Omental fat pad (tissue), 4 donors: ENCODE results near the gene ANO3. TPM values are rescaled to one million over a fixed set of nuclear protein-coding genes. Genes with fewer than 3 reads are reported as not detected.

Source experiments
- ATAC-seq: fragments of 150-250 bp; one replicate; pipeline ENCODE4 v1.9.1; 2016; ENCODE audit warnings: mild to moderate bottlenecking, moderate library complexity; ENCODE audit not compliant: low FRiP score
- DNase-seq: peaks from one replicate; pipeline ENCODE4 v3.0.0-alpha.2; 2019; ENCODE audit warnings: low spot score
- CTCF ChIP-seq, 3 donors: fragments of 450-650 bp; IDR thresholded peaks; one replicate each; pipeline ENCODE4 v1.5.1; 2016 to 2017; ENCODE audit warnings: antibody characterized with exemption in 3 of 3, mild to moderate bottlenecking in 3 of 3, moderate library complexity in 2 of 3
- total RNA-seq, 4 donors: library from RNA; depleted of rRNA; stranded (reverse); fragments of >200 nt; gene quantifications; one replicate each; pipeline ENCODE4 v1.1.0, GENCODE V29; 2016

ANO3 gene
- total RNA-seq, 4 donors from 2014 or later, result 0.56 to 4.1 (median 1.6) TPM

- DNase-seq (no peak), ATAC-seq (no peak)
- TF ChIP-seq CTCF (IDR thresholded peaks at IDR 0.05), result no peak
Measured at GRCh38 chr11:26512196-26512595, 180.3 kb downstream of the ANO3 start.

GRCh38 chr11:26519469-26519868 is 187.5 kb downstream of the ANO3 start:
- TF ChIP-seq CTCF (IDR thresholded peaks at IDR 0.05), result no peak
- no peak for ATAC-seq

GRCh38 chr11:26522912-26523610 is 191.1 kb downstream of the ANO3 start:
- TF ChIP-seq CTCF (IDR thresholded peaks at IDR 0.05), result no peak
- ATAC-seq (no peak), DNase-seq (no peak)

More at GRCh38 chr11:26519469-26519868, 187.5 kb downstream of the ANO3 start:
- DNase-seq, result no peak

- ATAC-seq, result no peak
- no peak for DNase-seq
- no peak for TF ChIP-seq CTCF (IDR thresholded peaks at IDR 0.05)
Measured at GRCh38 chr11:26527685-26528084, 195.8 kb downstream of the ANO3 start.

GRCh38 chr11:26537341-26537740 is 205.4 kb downstream of the ANO3 start:
- TF ChIP-seq CTCF (IDR thresholded peaks at IDR 0.05), result no peak
- DNase-seq (no peak), ATAC-seq (no peak)

- DNase-seq, result no peak
- no peak for TF ChIP-seq CTCF (IDR thresholded peaks at IDR 0.05)
- ATAC-seq, result no peak
Measured at GRCh38 chr11:26539517-26539916, 207.6 kb downstream of the ANO3 start.

- DNase-seq (no peak), ATAC-seq (no peak)
- TF ChIP-seq CTCF (IDR thresholded peaks at IDR 0.05), result no peak
Measured at GRCh38 chr11:26541870-26542269, 209.9 kb downstream of the ANO3 start.
